Activated B cell treated with CpG ODN at 0.5 μM for 24 hours (primary cell): ENCODE results near the gene EPHB2. TPM values are rescaled to one million over a fixed set of nuclear protein-coding genes. Genes with fewer than 3 reads are reported as not detected.

Experiments used
- ATAC-seq: fragments of 200-7000 bp; cut with Tn5 transposase; one replicate; pipeline ENCODE4 v1.10.0; 2021; ENCODE audit warnings: low read depth, mild to moderate bottlenecking, moderate library complexity
- CTCF ChIA-PET: fragments of 350-600 bp; sonication (Branson Sonifier 250); formaldehyde crosslinking; loops from one replicate; lab custom pipeline; 2021; ENCODE audit warnings: antibody characterized with exemption; lab: Charles Lee
- POLR2A ChIA-PET: fragments of 350-600 bp; sonication (Branson Sonifier 250); formaldehyde crosslinking; loops from one replicate; lab custom pipeline; 2021; ENCODE audit warnings: antibody characterized with exemption; lab: Charles Lee
- DNase-seq: peaks from one replicate; pipeline ENCODE4 v3.0.0; 2022
- H3K27ac Mint-ChIP-seq: one replicate; pipeline ENCODE4 v1.8.0; 2020; ENCODE audit warnings: mixed read lengths
- H3K27me3 Mint-ChIP-seq: one replicate; pipeline ENCODE4 v1.8.0; 2021; ENCODE audit warnings: mixed read lengths
- H3K36me3 Mint-ChIP-seq: one replicate; pipeline ENCODE4 v1.8.0; 2021; ENCODE audit warnings: low read depth, mixed read lengths
- H3K4me1 Mint-ChIP-seq: one replicate; pipeline ENCODE4 v1.8.0; 2021; ENCODE audit warnings: mixed read lengths
- H3K4me3 Mint-ChIP-seq: one replicate; pipeline ENCODE4 v1.8.0; 2020; ENCODE audit warnings: mild to moderate bottlenecking, mixed read lengths
- H3K9me3 Mint-ChIP-seq: one replicate; pipeline ENCODE4 v1.8.0; 2020; ENCODE audit warnings: mixed read lengths
- CTCF ChIP-seq: fragments of 200-600 bp; IDR thresholded peaks from one replicate; pipeline ENCODE4 v1.8.0; 2022; ENCODE audit warnings: antibody characterized with exemption, mild to moderate bottlenecking
- intact Hi-C: fragments of 100-400 bp; cut with micrococcal nuclease; formaldehyde crosslinking; loops from one replicate; pipeline ENCODE4 v1.15.1; 2024
- total RNA-seq: library from RNA; stranded (reverse); gene quantifications from 2 replicates; pipeline ENCODE4 v1.2.3, GENCODE V29; 2022

EPHB2 gene
- total RNA-seq, 1 donor from 2014 or later: 0.13 TPM

- no peak for DNase-seq
- CTCF ChIA-PET: no interaction called here
- Mint-ChIP-seq H3K4me3 (no peak overlapping the region), H3K36me3 (no peaks in the 10 kb centered on the region), H3K9me3 (peaks cover 2% of the 10 kb centered on the region), H3K27me3 (peaks cover 20% of the 10 kb centered on the region), H3K27ac (no peak overlapping the region), H3K4me1 (no peaks in the 10 kb centered on the region)
- intact Hi-C loops: no loop called here
- no peak for ATAC-seq
- POLR2A ChIA-PET: no interaction called here
- no peak for TF ChIP-seq CTCF
Measured at GRCh38 chr1:22778862-22779520, 68.4 kb downstream of the EPHB2 start.

DNA sequence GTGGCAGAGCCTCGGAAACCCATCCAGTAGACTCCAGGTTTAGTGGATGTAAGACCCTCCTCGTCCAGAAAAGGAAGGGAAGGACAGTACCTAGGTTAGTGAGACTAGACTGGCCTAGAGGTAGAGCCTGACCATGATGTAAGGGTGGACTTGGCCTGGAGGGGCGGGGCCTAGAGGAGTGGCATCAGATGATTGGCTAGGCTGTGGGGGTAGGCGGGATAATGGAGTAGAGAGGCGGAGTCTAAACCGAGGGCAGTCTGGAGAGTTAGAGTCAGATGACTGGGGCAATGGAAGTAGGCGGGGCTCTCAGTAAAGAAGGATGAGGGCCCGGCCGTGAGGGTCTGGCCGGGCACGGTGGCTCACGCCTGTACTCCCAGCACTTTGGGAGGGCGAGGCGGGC, 70.1 kb downstream of the EPHB2 start:
- Mint-ChIP-seq H3K4me1 (no peaks in the 10 kb centered on the region), H3K27me3 (peaks cover 20% of the 10 kb centered on the region), H3K36me3 (no peaks in the 10 kb centered on the region), H3K4me3 (no peak overlapping the region), H3K9me3 (peaks cover 2% of the 10 kb centered on the region), H3K27ac (no peak overlapping the region)
- ATAC-seq (no peak), DNase-seq (no peak)
- intact Hi-C loops: no loop called here
- TF ChIP-seq CTCF: no peak
- CTCF ChIA-PET: no interaction called here
- POLR2A ChIA-PET: no interaction called here

- no peak for TF ChIP-seq CTCF
- Mint-ChIP-seq H3K36me3 (no peaks in the 10 kb centered on the region), H3K9me3 (peaks cover 2% of the 10 kb centered on the region), H3K4me1 (no peaks in the 10 kb centered on the region), H3K27ac (no peak overlapping the region), H3K4me3 (no peak overlapping the region), H3K27me3 (peaks cover 20% of the 10 kb centered on the region)
- ATAC-seq (no peak), DNase-seq (no peak)
- POLR2A ChIA-PET: no interaction called here
- intact Hi-C loops: no loop called here
- CTCF ChIA-PET: no interaction called here
Measured at GRCh38 chr1:22781483-22781882, 70.8 kb downstream of the EPHB2 start.

DNA sequence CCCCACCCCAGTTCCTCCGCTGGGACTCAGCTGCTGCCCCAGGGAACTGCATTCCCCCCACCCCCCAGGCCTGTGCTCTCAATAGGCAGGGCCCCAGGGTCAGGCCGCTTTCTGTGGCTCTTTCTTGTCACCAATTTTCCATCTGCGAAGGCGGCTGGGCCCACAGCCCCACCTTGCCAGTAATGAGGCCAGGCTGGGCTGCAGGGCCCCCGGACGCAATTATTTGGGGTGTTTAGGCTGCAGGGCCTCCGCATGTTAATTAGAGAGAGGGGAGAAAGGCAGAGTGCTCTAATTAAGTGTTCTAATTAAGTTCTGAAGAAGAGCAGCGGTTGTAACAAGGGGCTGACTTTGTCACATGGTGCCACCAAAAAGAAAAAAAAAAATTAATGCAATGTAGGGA, 71.8 kb downstream of the EPHB2 start:
- ChIA-PET POLR2A (no interaction called here), CTCF (no interaction called here)
- H3K27ac Mint-ChIP-seq: no peak overlapping the region
- intact Hi-C loops: no loop called here
- no peak for ATAC-seq
- peaks cover 2% of the 10 kb centered on the region for H3K9me3 Mint-ChIP-seq
- no peak for TF ChIP-seq CTCF
- no peaks in the 10 kb centered on the region for H3K36me3 Mint-ChIP-seq
- no peaks in the 10 kb centered on the region for H3K4me1 Mint-ChIP-seq
- no peak overlapping the region for H3K4me3 Mint-ChIP-seq
- no peak for DNase-seq
- peaks cover 16% of the 10 kb centered on the region for H3K27me3 Mint-ChIP-seq

- POLR2A ChIA-PET: no interaction called here
Measured at GRCh38 chr1:22784317-22784716, 73.7 kb downstream of the EPHB2 start.

More at GRCh38 chr1:22784317-22784716, 73.7 kb downstream of the EPHB2 start:
- ATAC-seq: no peak
- H3K27ac Mint-ChIP-seq: no peak overlapping the region
- no peak overlapping the region for H3K4me3 Mint-ChIP-seq
- TF ChIP-seq CTCF: no peak
- peaks cover 2% of the 10 kb centered on the region for H3K9me3 Mint-ChIP-seq
- peaks cover 9% of the 10 kb centered on the region for H3K27me3 Mint-ChIP-seq
- H3K4me1 Mint-ChIP-seq: no peaks in the 10 kb centered on the region
- CTCF ChIA-PET: no interaction called here
- intact Hi-C loops: no loop called here
- DNase-seq: no peak
- H3K36me3 Mint-ChIP-seq: no peaks in the 10 kb centered on the region
